B cell (primary cell): ENCODE results near the gene TUNAR. TPM values are rescaled to one million over a fixed set of nuclear protein-coding genes. Genes with fewer than 3 reads are reported as not detected.

Experiments
- ATAC-seq: fragments of 200-7000 bp; cut with Tn5 transposase; one replicate; pipeline ENCODE4 v1.10.0; 2021; ENCODE audit warnings: low read depth, mild to moderate bottlenecking, moderate number of reproducible peaks, moderate library complexity
- CTCF ChIA-PET: fragments of 350-600 bp; sonication (Branson Sonifier 250); formaldehyde crosslinking; loops from one replicate; lab custom pipeline; 2021; ENCODE audit warnings: antibody characterized with exemption, inconsistent platforms; lab: Charles Lee
- POLR2A ChIA-PET: fragments of 350-600 bp; sonication (Branson Sonifier 250); formaldehyde crosslinking; loops from one replicate; lab custom pipeline; 2021; ENCODE audit warnings: antibody characterized with exemption; lab: Charles Lee
- DNase-seq: peaks from one replicate; pipeline ENCODE4 v3.0.0; 2013
- H2AFZ ChIP-seq: 2 replicates; pipeline ENCODE4 v1.6.1; 2012; ENCODE audit warnings: mild to moderate bottlenecking, low read depth, low read length; ENCODE audit not compliant: insufficient read depth, poor library complexity, severe bottlenecking
- H3K27ac ChIP-seq, 2 donors: 1 replicate in 1 of 2; 2 replicates in 1 of 2; pipeline ENCODE4 v1.5.1; 2012 to 2013; ENCODE audit warnings: low read length in 2 of 2, mild to moderate bottlenecking in 2 of 2, moderate library complexity in 1 of 2
- H3K27me3 ChIP-seq, 4 experiments: fragments of 200-600 bp in 1 of 4; sonication (generic) in 1 of 4; replicated peaks in 1 of 4; 1 replicate in 2 of 4; 2 replicates in 2 of 4; pipeline versions ENCODE4 v1.6.1 to v1.7.0; 2013 to 2016; ENCODE audit warnings: low read length in 3 of 4, mild to moderate bottlenecking in 2 of 4, mixed read lengths in 1 of 4, moderate library complexity in 1 of 4; ENCODE audit not compliant: insufficient read depth in 4 of 4, control insufficient read depth in 3 of 4; ENCODE audit errors: control extremely low read depth in 1 of 4
- H3K36me3 ChIP-seq, 2 experiments: replicated peaks in 1 of 2; 1 replicate in 1 of 2; 2 replicates in 1 of 2; pipeline versions ENCODE4 v1.6.1 to v1.7.1; 2013; ENCODE audit warnings: low read length in 1 of 2; ENCODE audit not compliant: insufficient read depth in 2 of 2, control insufficient read depth in 1 of 2; ENCODE audit errors: control extremely low read depth in 1 of 2, extremely low read depth in 1 of 2
- H3K4me1 ChIP-seq, 2 donors: fragments of 200-600 bp in 1 of 2; sonication (generic) in 1 of 2; 1 replicate in 1 of 2; 2 replicates in 1 of 2; pipeline versions ENCODE4 v1.5.1 to v1.6.1; 2013 to 2017; ENCODE audit warnings: low read length in 2 of 2; ENCODE audit not compliant: control insufficient read depth in 2 of 2, insufficient read depth in 2 of 2
- H3K4me2 ChIP-seq: replicated peaks from 2 replicates; pipeline ENCODE3; 2012; ENCODE audit warnings: mild to moderate bottlenecking, low read depth, low read length; ENCODE audit not compliant: poor library complexity, severe bottlenecking
- H3K4me3 ChIP-seq, 5 experiments: fragments of 200-600 bp in 1 of 5; sonication (generic) in 1 of 5; 1 replicate in 3 of 5; 2 replicates in 2 of 5; pipeline versions ENCODE4 v1.5.1 to v1.7.0; 2011 to 2016; ENCODE audit warnings: low read length in 4 of 5, mild to moderate bottlenecking in 4 of 5, low read depth in 2 of 5, control low read depth in 1 of 5, moderate library complexity in 1 of 5; ENCODE audit not compliant: insufficient read depth in 1 of 5; ENCODE audit errors: control extremely low read depth in 1 of 5, extremely low read depth in 1 of 5
- H3K79me2 ChIP-seq: fragments of 200-600 bp; sonication (generic); one replicate; pipeline ENCODE4 v1.6.0; 2016; ENCODE audit warnings: low read length; ENCODE audit not compliant: control insufficient read depth, insufficient read depth
- H3K9ac ChIP-seq: fragments of 200-600 bp; sonication (generic); 2 replicates; pipeline ENCODE4 v1.6.1; 2017; ENCODE audit warnings: mild to moderate bottlenecking, low read length, moderate library complexity
- H3K9me3 ChIP-seq, 3 donors: one replicate each; pipeline versions ENCODE4 v1.6.1 to v1.7.1; 2013; ENCODE audit warnings: low read length in 2 of 3; ENCODE audit not compliant: control insufficient read depth in 2 of 3, insufficient read depth in 1 of 3; ENCODE audit errors: control extremely low read depth in 1 of 3
- H4K20me1 ChIP-seq: 2 replicates; pipeline ENCODE4 v1.6.0; 2012; ENCODE audit warnings: mild to moderate bottlenecking, low read length; ENCODE audit not compliant: insufficient read depth, control insufficient read depth, poor library complexity, severe bottlenecking
- H3K27ac Mint-ChIP-seq: one replicate; pipeline ENCODE4 v1.8.0; 2021; ENCODE audit warnings: mixed read lengths
- H3K27me3 Mint-ChIP-seq: one replicate; pipeline ENCODE4 v1.8.0; 2021; ENCODE audit warnings: mixed read lengths
- H3K4me1 Mint-ChIP-seq: one replicate; pipeline ENCODE4 v1.8.0; 2021; ENCODE audit warnings: mixed read lengths
- H3K4me3 Mint-ChIP-seq: one replicate; pipeline ENCODE4 v1.8.0; 2021; ENCODE audit warnings: mixed read lengths
- H3K9me3 Mint-ChIP-seq: one replicate; pipeline ENCODE4 v1.8.0; 2022; ENCODE audit warnings: mixed read lengths; ENCODE audit not compliant: insufficient read depth
- CTCF ChIP-seq: fragments of 200-600 bp; IDR thresholded peaks from one replicate; pipeline ENCODE4 v1.8.0; 2022; ENCODE audit warnings: antibody characterized with exemption, mild to moderate bottlenecking
- EZH2 ChIP-seq: IDR thresholded peaks from 2 replicates; pipeline ENCODE4 v1.6.1; 2012; ENCODE audit warnings: borderline replicate concordance, low read depth, mild to moderate bottlenecking, moderate library complexity, low read length; ENCODE audit not compliant: insufficient read depth, poor library complexity, severe bottlenecking
- WGBS: methylation state at CpG from one replicate; pipeline ENCODE4 v1.1.5; 2013; ENCODE audit warnings: missing lambda C conversion rate; ENCODE audit not compliant: insufficient coverage; 5-methylcytosine and 5-hydroxymethylcytosine counted together
- intact Hi-C: fragments of 100-400 bp; cut with micrococcal nuclease; formaldehyde crosslinking; loops from one replicate; pipeline ENCODE4 v1.10.0; 2022
- polyA plus RNA-seq: library from polyadenylated mRNA; depleted of rRNA; stranded (reverse); fragments of >200 nt; gene quantifications from 2 replicates; pipeline ENCODE4 v1.2.3, GENCODE V29; 2012
- total RNA-seq, 2 donors: library from RNA; stranded (reverse); fragments of 120-200 nt in 1 of 2; gene quantifications; 1 replicate in 1 of 2; 2 replicates in 1 of 2; pipeline versions ENCODE4 v1.2.3 to v1.2.4, GENCODE V29; 2013 to 2022

The TUNAR gene
- total and polyA plus RNA-seq, 2 donors (not counting 1 experiment from before 2014, with no cell fraction given) = 0.48 to 0.81 TPM

DNA sequence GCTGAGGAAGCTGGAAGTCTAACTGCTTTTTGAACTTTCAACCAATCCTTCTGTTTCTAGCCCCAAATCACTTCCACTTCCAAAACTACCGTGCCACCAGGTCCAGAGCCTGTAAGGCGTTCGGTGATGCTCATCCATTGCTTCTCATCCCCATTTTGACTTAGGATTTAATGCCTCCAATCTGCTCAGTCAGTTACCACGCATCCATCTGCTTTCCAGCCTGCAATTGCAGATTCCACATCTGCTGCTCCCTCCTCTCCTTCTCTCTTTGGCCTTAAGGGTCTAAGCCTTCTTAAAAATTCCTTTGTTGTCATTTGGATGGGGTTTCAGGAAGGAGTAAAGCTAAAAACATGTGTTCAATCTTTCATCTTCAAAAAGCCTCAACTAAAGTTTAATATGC lies 74.7 kb downstream of the TUNAR start:
- Histone ChIP-seq H3K4me3 (no peak overlapping the region), H3K36me3 (no peaks in the 10 kb centered on the region), H3K4me2 (no peak overlapping the region), H3K9ac (no peak overlapping the region), H3K27ac (no peak overlapping the region), H4K20me1 (no peaks in the 10 kb centered on the region), H3K4me1 (no peaks in the 10 kb centered on the region), H3K27me3 (peaks cover 0 to 5% (median 2%) of the 10 kb centered on the region in 4 experiments), H3K9me3 (peaks cover 0 to 3% (median 0%) of the 10 kb centered on the region in 3 donors), H2AFZ (no peak overlapping the region), H3K79me2 (no peaks in the 10 kb centered on the region)
- ChIA-PET CTCF (no interaction called here), POLR2A (no interaction called here)
- H3K4me3 Mint-ChIP-seq = no peak overlapping the region
- no peaks in the 10 kb centered on the region for H3K4me1 Mint-ChIP-seq
- DNase-seq (no peak), ATAC-seq (no peak)
- H3K9me3 Mint-ChIP-seq = no peaks in the 10 kb centered on the region
- peaks cover 35% of the 10 kb centered on the region for H3K27me3 Mint-ChIP-seq
- H3K27ac Mint-ChIP-seq = no peak overlapping the region
- intact Hi-C loops = no loop called here
- WGBS = 69% methylated on average over 4 of the region's 4 CpGs
- no peak for TF ChIP-seq CTCF
- TF ChIP-seq EZH2 = no peak

- POLR2A ChIA-PET = no interaction called here
- peaks cover 31% of the 10 kb centered on the region for H3K27me3 Mint-ChIP-seq
- peaks cover 0 to 4% (median 0%) of the 10 kb centered on the region in 4 experiments for H3K27me3 ChIP-seq
- no peaks in the 10 kb centered on the region for H3K9me3 Mint-ChIP-seq
- H4K20me1 ChIP-seq = no peaks in the 10 kb centered on the region
- no peaks in the 10 kb centered on the region for H3K4me1 Mint-ChIP-seq
- no peak overlapping the region for H3K4me3 Mint-ChIP-seq
- 73% methylated on average over 4 of the region's 8 CpGs for WGBS
- H3K4me3 ChIP-seq = no peak overlapping the region
- H3K27ac Mint-ChIP-seq = no peak overlapping the region
- no peak overlapping the region for H3K9ac ChIP-seq
- H3K4me1 ChIP-seq = no peaks in the 10 kb centered on the region
- H3K9me3 ChIP-seq = peaks cover 0 to 3% (median 0%) of the 10 kb centered on the region in 3 donors
- DNase-seq = no peak
- ATAC-seq = no peak
- no peak overlapping the region for H3K27ac ChIP-seq
- CTCF ChIA-PET = no interaction called here
- no peak overlapping the region for H2AFZ ChIP-seq
- no peak for TF ChIP-seq EZH2
- TF ChIP-seq CTCF = no peak
- H3K79me2 ChIP-seq = no peaks in the 10 kb centered on the region
- intact Hi-C loops = no loop called here
- no peaks in the 10 kb centered on the region for H3K36me3 ChIP-seq
- no peak overlapping the region for H3K4me2 ChIP-seq
Measured at GRCh38 chr14:95953111-95953724, 76.6 kb downstream of the TUNAR start.
